Tibial nerve (tissue), 4 donors: ENCODE results near the gene SDK2.

Experiments used
- EP300 ChIP-seq, 2 donors: sonication (generic); formaldehyde crosslinking; IDR thresholded peaks; one replicate each; pipeline ENCODE4 v1.6.1; 2017; ENCODE audit warnings: antibody characterized with exemption in 2 of 2, mild to moderate bottlenecking in 1 of 2
- POLR2A ChIP-seq, 2 donors: fragments of 450-650 bp; IDR thresholded peaks; one replicate each; pipeline ENCODE4 v1.6.1; 2017; ENCODE audit warnings: antibody characterized with exemption in 2 of 2, mild to moderate bottlenecking in 2 of 2, moderate library complexity in 2 of 2
- TF ChIP-seq, protein P1 (sequence below), 5 experiments: fragments of 200-600 bp in 3 of 5; fragments of 450-650 bp in 2 of 5; sonication (generic) in 3 of 5; IDR thresholded peaks; one replicate each; pipeline ENCODE4 v1.5.1; 2016 to 2019; ENCODE audit warnings: antibody characterized with exemption in 5 of 5, mild to moderate bottlenecking in 3 of 5, moderate library complexity in 2 of 5

DNA sequence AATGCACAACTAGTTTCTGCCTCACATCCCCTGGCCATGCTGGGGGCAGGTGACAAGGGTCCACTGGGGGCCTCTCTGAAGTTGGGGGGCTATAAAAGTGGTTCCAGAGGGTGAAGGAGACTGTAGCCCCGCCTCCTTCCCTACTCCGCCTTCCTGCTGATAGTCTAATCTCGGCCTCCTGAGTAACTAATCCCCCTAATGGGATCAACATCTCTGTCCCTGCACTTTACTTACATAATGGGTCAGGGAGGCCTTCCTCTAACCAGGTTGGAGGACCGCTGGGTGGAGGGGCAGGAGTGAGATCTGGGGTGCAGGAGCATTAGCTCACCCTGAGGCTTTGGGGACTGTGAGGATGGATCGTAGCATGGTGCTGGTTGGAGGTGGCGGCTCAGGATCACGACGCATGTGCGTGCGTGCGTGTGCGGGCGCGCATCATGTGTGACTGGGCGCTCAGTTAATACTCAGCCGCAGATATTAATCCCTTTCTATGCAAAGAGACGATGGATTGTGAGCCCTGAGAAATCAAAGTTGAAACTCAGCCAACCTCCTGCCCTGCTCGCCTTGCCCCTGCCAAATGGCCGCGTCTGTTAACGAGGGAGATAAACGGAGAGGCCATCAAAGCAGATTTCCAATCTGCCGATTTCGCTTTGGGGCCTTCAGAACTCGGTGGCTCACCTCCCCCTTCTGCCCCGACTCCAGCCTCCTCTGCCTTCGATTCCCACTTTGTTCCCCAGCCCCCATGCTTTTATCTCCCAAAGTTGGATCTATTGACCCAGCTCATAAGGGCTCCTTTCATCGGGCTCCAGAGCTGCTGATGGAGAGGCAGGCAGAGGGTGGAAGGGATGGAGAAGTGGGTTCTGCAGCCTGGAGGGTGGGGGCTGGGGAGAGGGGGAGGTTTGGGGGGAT is 107.3 kb downstream of the SDK2 start:
- TF ChIP-seq, protein P1, sequence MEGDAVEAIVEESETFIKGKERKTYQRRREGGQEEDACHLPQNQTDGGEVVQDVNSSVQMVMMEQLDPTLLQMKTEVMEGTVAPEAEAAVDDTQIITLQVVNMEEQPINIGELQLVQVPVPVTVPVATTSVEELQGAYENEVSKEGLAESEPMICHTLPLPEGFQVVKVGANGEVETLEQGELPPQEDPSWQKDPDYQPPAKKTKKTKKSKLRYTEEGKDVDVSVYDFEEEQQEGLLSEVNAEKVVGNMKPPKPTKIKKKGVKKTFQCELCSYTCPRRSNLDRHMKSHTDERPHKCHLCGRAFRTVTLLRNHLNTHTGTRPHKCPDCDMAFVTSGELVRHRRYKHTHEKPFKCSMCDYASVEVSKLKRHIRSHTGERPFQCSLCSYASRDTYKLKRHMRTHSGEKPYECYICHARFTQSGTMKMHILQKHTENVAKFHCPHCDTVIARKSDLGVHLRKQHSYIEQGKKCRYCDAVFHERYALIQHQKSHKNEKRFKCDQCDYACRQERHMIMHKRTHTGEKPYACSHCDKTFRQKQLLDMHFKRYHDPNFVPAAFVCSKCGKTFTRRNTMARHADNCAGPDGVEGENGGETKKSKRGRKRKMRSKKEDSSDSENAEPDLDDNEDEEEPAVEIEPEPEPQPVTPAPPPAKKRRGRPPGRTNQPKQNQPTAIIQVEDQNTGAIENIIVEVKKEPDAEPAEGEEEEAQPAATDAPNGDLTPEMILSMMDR (IDR thresholded peaks at IDR 0.05) = no peak
- TF ChIP-seq POLR2A (IDR thresholded peaks at IDR 0.05) (no peak), EP300 (IDR thresholded peaks at IDR 0.05) (no peak)
